ENCODE results near the gene TCEAL3.
"Not testable (repeated sequence)": the region's sequence is repeated elsewhere in the genome, so short reads cannot be mapped to it uniquely, and the experiment has no call there.

The TCEAL3 gene

DNA sequence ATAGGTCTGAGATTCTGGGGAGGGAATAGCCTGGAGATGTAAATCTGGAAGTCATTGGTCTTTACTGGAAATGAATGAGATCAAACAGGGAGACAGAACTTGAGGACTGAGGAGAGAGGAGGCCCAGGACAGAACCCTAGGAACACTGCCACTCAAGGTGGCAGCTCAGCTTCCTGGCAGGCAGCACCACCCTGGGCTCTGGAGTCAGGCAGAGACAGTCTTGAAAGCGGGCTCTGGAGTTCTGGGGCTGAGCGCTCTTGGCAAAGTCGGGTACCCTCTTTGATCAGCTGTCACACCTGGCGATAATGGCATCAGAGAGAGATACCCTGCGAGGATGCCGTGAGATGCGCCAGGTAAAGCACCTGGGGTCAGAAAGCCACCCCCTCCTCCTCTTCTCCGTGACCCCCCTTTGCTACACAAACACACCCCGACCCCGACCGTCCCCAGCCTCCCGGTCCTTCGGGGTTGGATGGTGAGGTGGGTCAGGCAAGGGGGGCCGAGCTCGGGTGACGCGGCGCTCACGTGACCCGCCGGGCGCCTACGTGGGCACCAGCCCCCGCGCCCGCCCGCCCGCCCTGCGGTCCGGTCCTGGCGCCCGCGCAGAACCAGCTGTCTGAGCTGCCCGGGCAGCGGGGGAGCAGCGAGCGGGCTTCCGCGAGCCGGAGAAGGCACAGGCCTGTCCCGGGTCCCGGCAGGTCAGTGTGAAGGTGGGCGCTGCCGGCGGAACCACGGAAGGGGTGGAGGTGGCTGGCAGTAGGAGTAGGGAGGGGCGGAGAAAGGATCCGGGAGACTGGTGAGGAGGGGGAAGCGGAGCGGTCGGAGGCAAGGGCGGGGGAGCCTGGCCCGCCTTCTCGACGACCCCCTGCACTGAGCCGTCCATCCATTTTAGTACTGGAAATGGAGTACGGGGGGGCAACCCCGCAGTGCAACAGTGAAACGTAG lies at the start of gene TCEAL3:
TSS of gene TCEAL3 (plus strand) at position 600 of the 942 bp plus-strand sequence. CDS start 1,102 bp downstream, outside the sequence.
- Mint-ChIP-seq H3K4me1 (peaks cover 18% of the 10 kb centered on the region), H3K27ac (peak within 1 kb of the TSS; percentile 76), H3K27me3 (no peaks in the 10 kb centered on the region), H3K36me3 (peaks cover 14% of the 10 kb centered on the region), H3K9me3 (no peaks in the 10 kb centered on the region), H3K4me3 (peak within 1 kb of the TSS; percentile 81)
- ATAC-seq = peak; percentile 87

- no peak for ATAC-seq
- no peak overlapping the region for H3K27ac Mint-ChIP-seq
- H3K9me3 Mint-ChIP-seq = no peaks in the 10 kb centered on the region
- no peaks in the 10 kb centered on the region for H3K36me3 Mint-ChIP-seq
- no peaks in the 10 kb centered on the region for H3K4me1 Mint-ChIP-seq
- H3K27me3 Mint-ChIP-seq = no peaks in the 10 kb centered on the region
- H3K4me3 Mint-ChIP-seq = no peak overlapping the region
Measured at GRCh38 chrX:103560256-103560655, 47.5 kb upstream of the TCEAL3 start.

DNA sequence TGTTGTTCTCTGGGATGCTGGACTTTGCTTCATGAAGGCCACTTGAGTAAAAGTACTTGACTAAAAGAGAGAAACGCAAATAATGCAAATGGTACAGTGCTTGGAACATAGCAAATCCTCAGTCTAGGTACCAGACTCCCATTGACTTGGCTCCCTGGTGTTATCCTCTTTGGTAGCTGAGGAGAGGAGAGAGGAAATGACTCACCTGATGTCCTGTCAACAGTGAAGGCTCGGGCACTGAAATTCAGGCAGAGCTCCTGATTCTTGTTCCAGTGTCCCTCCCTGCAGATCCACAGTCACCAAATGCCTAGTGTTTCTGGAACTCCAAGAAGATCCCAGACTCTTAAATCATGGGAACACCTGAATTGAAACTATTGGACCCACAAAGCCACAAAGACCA lies 45.0 kb upstream of the TCEAL3 start:
- no peak for ATAC-seq
- Mint-ChIP-seq H3K27me3 (no peaks in the 10 kb centered on the region), H3K9me3 (no peaks in the 10 kb centered on the region), H3K27ac (no peak overlapping the region), H3K4me1 (no peaks in the 10 kb centered on the region), H3K36me3 (no peaks in the 10 kb centered on the region), H3K4me3 (no peak overlapping the region)

DNA sequence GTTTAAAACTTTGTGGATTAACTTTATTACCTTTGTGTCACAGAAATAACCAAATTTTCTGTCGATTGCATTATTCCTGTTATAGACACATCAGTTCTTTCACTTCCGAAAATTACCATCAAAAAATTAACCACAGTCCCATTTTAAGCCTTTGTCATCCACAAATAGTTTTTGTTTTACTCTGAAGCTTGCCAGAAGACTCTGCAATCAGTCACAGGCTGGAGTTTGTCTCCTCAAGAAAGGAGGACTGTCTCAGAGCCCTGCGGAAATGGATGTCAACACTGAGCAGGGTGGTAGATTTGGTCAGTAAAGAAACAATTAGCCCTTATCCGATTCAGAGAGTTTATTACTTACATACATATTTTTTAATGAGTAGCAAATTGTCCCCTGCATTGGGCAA lies 42.6 kb upstream of the TCEAL3 start:
- no peak for ATAC-seq
- no peak overlapping the region for H3K27ac Mint-ChIP-seq
- no peak overlapping the region for H3K4me3 Mint-ChIP-seq
- H3K27me3 Mint-ChIP-seq = no peaks in the 10 kb centered on the region
- no peaks in the 10 kb centered on the region for H3K4me1 Mint-ChIP-seq
- no peaks in the 10 kb centered on the region for H3K9me3 Mint-ChIP-seq
- no peaks in the 10 kb centered on the region for H3K36me3 Mint-ChIP-seq

DNA sequence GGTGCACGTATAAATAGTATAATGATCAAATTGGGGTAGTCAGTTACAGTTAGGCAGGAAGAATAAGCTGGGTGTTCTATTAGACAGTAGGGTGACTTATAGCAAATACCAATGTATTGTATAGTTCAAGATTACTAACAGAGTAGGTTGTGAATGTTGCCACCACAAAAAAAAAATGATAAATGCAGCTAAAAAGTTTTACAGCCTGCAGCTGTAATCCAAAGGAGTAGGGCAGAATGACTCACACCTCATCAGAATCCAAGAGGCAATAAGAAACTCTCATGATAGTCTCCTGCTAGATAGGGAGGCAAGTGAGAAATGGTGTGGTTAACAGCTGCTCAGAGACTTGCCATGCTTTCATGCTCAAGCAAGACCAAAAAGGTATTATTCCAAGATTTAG lies 42.0 kb upstream of the TCEAL3 start:
- Mint-ChIP-seq H3K4me3 (no peak overlapping the region), H3K36me3 (no peaks in the 10 kb centered on the region), H3K27me3 (no peaks in the 10 kb centered on the region), H3K27ac (no peak overlapping the region), H3K4me1 (no peaks in the 10 kb centered on the region), H3K9me3 (no peaks in the 10 kb centered on the region)
- ATAC-seq = no peak

DNA sequence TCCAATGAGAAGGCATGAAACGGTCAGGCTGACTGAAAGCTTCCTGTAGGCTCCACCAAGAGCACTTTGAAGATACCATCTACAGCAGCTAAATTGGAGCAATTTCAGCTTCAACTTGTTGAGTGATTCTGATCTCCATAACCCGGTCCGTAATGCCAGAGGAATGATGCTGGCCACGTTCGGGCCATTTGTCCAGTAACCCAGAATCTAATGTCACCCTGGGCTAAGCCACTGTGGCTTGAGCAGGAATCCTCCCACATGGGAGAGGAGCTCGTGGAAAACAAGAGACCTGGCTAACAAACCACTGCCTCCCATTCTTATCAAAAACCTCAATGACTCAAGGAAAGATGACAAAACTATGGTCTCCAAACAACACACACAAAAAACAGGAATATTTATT lies 36.6 kb upstream of the TCEAL3 start:
- no peak for ATAC-seq
- no peaks in the 10 kb centered on the region for H3K27me3 Mint-ChIP-seq
- no peaks in the 10 kb centered on the region for H3K36me3 Mint-ChIP-seq
- no peak overlapping the region for H3K27ac Mint-ChIP-seq
- no peaks in the 10 kb centered on the region for H3K4me1 Mint-ChIP-seq
- H3K4me3 Mint-ChIP-seq = no peak overlapping the region
- no peaks in the 10 kb centered on the region for H3K9me3 Mint-ChIP-seq

DNA sequence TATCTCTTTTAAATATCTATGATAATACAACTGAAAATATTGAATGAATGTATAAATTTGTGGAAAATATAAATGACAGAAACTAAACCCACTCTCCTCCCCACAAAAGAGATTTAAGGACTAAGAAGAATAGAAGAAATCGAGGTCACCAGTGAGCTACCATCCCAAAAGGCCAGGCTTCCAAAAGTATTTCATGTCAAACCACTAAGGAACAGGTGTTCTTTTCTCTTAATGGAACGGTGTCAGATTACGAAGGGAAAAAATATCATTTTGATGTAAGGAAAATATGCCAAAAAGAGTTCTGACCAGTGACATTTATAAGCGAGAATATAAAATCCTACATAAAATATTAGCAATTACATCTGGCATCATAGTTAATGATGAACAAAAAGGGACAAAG lies 36.0 kb upstream of the TCEAL3 start:
- H3K27ac Mint-ChIP-seq = no peak overlapping the region
- H3K9me3 Mint-ChIP-seq = no peaks in the 10 kb centered on the region
- H3K4me3 Mint-ChIP-seq = no peak overlapping the region
- ATAC-seq = no peak
- H3K36me3 Mint-ChIP-seq = no peaks in the 10 kb centered on the region
- no peaks in the 10 kb centered on the region for H3K27me3 Mint-ChIP-seq
- H3K4me1 Mint-ChIP-seq = no peaks in the 10 kb centered on the region

DNA sequence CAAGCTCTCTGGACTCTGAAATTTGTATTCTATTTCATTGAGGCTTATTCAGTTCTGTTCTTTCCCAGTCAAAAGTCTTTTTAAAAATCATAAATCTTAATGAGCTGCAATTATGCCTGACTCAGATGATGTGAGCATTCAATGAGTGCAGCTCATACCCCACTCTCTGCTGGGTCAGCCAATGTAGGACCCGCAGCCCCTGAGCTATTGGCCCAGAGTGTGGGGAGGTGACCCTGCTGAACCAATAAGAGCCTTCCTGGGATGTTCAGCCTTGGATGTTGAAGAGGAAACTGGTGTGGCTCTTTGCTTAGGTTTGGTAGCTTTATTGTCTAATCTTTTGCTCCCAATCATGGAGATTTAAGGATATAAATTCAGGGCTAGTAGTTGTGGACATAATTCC lies 34.6 kb upstream of the TCEAL3 start:
- Mint-ChIP-seq H3K4me3 (no peak overlapping the region), H3K9me3 (no peaks in the 10 kb centered on the region), H3K36me3 (no peaks in the 10 kb centered on the region), H3K27me3 (no peaks in the 10 kb centered on the region), H3K4me1 (no peaks in the 10 kb centered on the region), H3K27ac (no peak overlapping the region)
- ATAC-seq = no peak

DNA sequence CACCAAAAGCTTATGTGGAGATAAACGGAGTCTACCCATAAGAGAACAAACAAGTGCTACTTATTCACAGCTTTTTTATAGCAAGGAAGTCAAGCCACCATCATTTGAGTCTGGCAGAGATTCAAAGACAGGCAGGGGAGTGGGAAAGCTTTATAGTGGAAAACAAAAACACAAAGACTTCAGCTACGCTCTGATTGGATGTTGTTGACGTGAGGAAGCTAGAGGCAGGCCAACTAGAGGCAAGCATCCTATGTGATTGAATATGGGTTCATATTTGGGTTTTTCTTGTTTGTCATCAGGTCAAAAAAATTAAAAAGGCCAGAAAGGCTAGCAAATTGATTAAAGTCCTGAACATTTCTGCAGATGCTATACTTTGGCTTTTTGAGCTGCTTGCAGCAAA lies 23.2 kb upstream of the TCEAL3 start:
- peaks cover 14% of the 10 kb centered on the region for H3K4me1 Mint-ChIP-seq
- no peaks in the 10 kb centered on the region for H3K36me3 Mint-ChIP-seq
- no peaks in the 10 kb centered on the region for H3K9me3 Mint-ChIP-seq
- H3K27ac Mint-ChIP-seq = no peak overlapping the region
- no peak for ATAC-seq
- H3K4me3 Mint-ChIP-seq = peak overlapping the region; percentile 35
- no peaks in the 10 kb centered on the region for H3K27me3 Mint-ChIP-seq

DNA sequence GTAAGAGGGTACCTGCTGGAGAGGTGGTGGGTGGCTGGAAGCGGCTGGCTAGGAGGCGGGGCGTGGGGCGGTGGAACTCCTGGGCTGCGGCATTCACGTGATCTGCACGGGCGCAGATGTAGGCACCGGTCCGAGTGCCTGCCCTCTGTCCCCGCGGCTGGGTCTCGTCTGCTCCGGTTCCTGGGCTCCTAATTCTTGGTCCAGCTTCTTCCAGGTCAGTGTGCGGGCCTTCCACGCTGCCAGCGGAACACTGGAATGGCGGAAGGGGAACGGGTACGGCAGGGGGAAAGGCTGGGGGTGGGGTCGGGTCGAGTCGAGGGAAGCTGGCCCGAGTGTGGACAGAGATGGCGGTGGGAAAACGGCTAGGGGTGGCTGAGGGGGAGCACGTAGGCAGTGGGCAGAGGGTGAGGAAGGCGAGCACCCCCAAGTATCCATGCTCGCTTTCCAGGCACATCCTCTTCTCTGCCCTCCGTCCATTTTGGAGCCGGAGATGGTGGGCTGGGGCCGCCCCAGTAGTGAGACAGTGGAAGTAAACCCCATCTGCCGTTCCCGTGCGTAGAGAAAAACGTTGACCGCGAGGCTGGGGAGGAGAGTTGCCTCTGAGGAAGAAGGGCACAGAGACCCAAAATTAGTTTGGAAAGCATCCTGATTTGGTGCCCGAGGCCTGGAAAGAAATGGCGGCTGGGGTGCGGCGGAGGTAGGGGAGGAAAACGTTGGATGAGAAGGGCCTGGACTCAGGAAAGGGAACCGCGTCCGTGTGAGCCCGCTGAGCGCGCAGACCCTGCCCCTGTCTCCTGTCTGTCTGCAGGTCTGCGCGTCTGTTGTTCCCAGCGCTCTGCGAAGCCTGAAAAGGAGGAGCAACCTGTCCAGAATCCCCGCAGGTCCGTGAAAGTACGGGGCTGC lies 22.1 kb upstream of the TCEAL3 start, which contains the start of gene TCEAL4:
TSS of gene TCEAL4 (plus strand) at position 105 of the 903 bp plus-strand sequence. CDS start 1,161 bp downstream, outside the sequence.
- Mint-ChIP-seq H3K4me3 (peak within 1 kb of the TSS; percentile 91), H3K27me3 (no peaks in the 10 kb centered on the region), H3K36me3 (no peaks in the 10 kb centered on the region), H3K9me3 (no peaks in the 10 kb centered on the region), H3K4me1 (peaks cover 18% of the 10 kb centered on the region), H3K27ac (peak within 1 kb of the TSS; percentile 85)
- peak; percentile 82 for ATAC-seq

- H3K36me3 Mint-ChIP-seq = no peaks in the 10 kb centered on the region
- ATAC-seq = peak; percentile 34
- H3K27ac Mint-ChIP-seq = peak overlapping the region; percentile 85
- peaks cover 21% of the 10 kb centered on the region for H3K4me1 Mint-ChIP-seq
- H3K9me3 Mint-ChIP-seq = no peaks in the 10 kb centered on the region
- no peaks in the 10 kb centered on the region for H3K27me3 Mint-ChIP-seq
- peak overlapping the region; percentile 91 for H3K4me3 Mint-ChIP-seq
Measured at GRCh38 chrX:103586314-103586646, 21.5 kb upstream of the TCEAL3 start.

DNA sequence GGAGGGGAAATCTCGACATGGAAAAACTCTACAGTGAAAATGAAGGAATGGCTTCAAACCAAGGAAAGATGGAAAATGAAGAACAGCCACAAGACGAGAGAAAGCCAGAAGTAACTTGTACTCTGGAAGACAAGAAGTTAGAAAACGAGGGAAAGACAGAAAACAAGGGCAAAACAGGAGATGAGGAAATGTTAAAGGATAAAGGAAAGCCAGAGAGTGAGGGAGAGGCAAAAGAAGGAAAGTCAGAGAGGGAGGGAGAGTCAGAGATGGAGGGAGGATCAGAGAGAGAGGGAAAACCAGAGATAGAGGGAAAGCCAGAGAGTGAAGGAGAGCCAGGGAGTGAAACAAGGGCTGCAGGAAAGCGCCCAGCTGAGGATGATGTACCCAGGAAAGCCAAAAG lies 21.1 kb upstream of the TCEAL3 start:
- no peaks in the 10 kb centered on the region for H3K9me3 Mint-ChIP-seq
- no peak overlapping the region for H3K4me3 Mint-ChIP-seq
- H3K27ac Mint-ChIP-seq = peak overlapping the region; percentile 85

DNA sequence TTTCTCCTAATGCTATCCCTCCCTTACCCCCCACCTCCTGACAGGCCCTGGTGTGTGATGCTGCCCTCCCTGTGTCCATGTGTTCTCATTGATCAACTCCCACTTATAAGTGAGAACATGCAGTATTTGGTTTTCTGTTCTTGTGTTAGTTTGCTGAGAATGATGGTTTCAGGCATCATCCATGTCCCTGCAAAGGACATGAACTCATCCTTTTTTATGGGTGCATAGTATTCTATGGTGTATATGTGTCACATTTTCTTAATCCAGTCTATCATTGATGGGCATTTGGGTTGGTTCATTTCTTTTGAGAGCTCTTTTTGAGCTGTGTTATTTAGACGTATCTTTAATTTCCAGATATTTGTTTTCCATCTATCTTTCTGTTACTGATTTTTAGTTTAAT lies 15.5 kb upstream of the TCEAL3 start:
- Mint-ChIP-seq H3K4me1 (peaks cover 13% of the 10 kb centered on the region), H3K36me3 (peaks cover 23% of the 10 kb centered on the region)
- H3K27ac Mint-ChIP-seq, H3K4me3 Mint-ChIP-seq, ATAC-seq, H3K27me3 Mint-ChIP-seq, H3K9me3 Mint-ChIP-seq: not testable (repeated sequence)

More for the DNA sequence above, 21.1 kb upstream of the TCEAL3 start:
- Mint-ChIP-seq H3K27me3 (no peaks in the 10 kb centered on the region), H3K4me1 (peaks cover 25% of the 10 kb centered on the region), H3K36me3 (peaks cover 3% of the 10 kb centered on the region)
- no peak for ATAC-seq

DNA sequence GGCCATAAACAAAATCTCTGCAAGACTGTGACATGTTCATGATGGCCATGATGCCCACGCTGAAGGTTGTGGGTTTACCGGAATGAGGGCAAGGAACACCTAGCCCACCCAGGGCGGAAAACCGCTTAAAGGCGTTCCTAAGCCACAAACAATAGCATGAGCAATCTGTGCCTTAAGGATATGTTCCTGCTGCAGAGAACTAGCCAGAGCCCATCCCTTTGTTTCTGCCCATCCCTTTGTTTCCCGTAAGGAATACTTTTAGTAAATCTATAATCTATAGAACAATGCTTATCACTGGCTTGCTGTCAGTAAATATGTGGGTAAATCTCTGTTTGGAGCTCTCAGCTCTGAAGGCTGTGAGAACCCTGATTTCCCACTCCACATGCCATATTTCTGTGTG lies 12.6 kb upstream of the TCEAL3 start:
- not testable (repeated sequence) for H3K9me3 Mint-ChIP-seq, ATAC-seq, H3K27ac Mint-ChIP-seq, H3K27me3 Mint-ChIP-seq, H3K4me3 Mint-ChIP-seq
- peaks cover 23% of the 10 kb centered on the region for H3K36me3 Mint-ChIP-seq
- H3K4me1 Mint-ChIP-seq = peaks cover 13% of the 10 kb centered on the region

GRCh38 chrX:103608306-103608963 lies 672 bp downstream of the TCEAL3 start:
- ATAC-seq = peak; percentile 20
- Mint-ChIP-seq H3K36me3 (peaks cover 7% of the 10 kb centered on the region), H3K27ac (peak overlapping the region; percentile 76), H3K9me3 (no peaks in the 10 kb centered on the region), H3K27me3 (no peaks in the 10 kb centered on the region), H3K4me3 (peak overlapping the region; percentile 81), H3K4me1 (peaks cover 18% of the 10 kb centered on the region)
